ENCODE measurements around the gene SLMAP. TPM values are rescaled to one million over a fixed set of nuclear protein-coding genes. Genes with fewer than 3 reads are reported as not detected.

SLMAP gene
- total RNA-seq, 1 experiment from 2014 or later: 49.2 TPM

GRCh38 chr3:57818772-57819171, 62.7 kb downstream of the SLMAP start:
- peaks cover 12% of the 10 kb centered on the region; the same call in 1 of the 2 replicates for H3K4me1 ChIP-seq (ENCODE audit: control insufficient read depth, insufficient read depth, low read length)
- no peak overlapping the region for H3K4me3 ChIP-seq (ENCODE audit: low read depth in 2 of 2, low read length in 2 of 2)
- ChIA-PET CTCF (no interaction called here), POLR2A (no interaction called here)
- intact Hi-C loops (cut with micrococcal nuclease; ENCODE audit: unreplicated experiment) (no loop called here), in situ Hi-C loops (cut with HindIII; ENCODE audit: low pct_unique_long_range_greater_than_20kb, low sequenced_read_pairs) (no loop called here)
- H3K36me3 ChIP-seq (ENCODE audit: control insufficient read depth, insufficient read depth, low read length): no peaks in the 10 kb centered on the region
- TF ChIP-seq POLR2AphosphoS5 (IDR thresholded peaks at IDR 0.05; ENCODE audit: low read depth, low read length): no peak
- TF ChIP-seq SIN3A (IDR thresholded peaks at IDR 0.05; ENCODE audit: borderline replicate concordance, insufficient read depth, low read depth, low read length): no peak
- TF ChIP-seq REST (IDR thresholded peaks at IDR 0.05; ENCODE audit: insufficient read depth in 1 of 2, low read depth in 2 of 2, low read length in 1 of 2): no peak
- no peak for TF ChIP-seq TCF7L2 (IDR thresholded peaks at IDR 0.05; ENCODE audit: low read depth, low read length)
- TF ChIP-seq CTCF (IDR thresholded peaks at IDR 0.05): no peak
- H3K9me3 ChIP-seq (ENCODE audit: control insufficient read depth, insufficient read depth, low read depth, low read length): no peaks in the 10 kb centered on the region
- H3K27me3 ChIP-seq (ENCODE audit: control insufficient read depth, insufficient read depth, low read length): no peaks in the 10 kb centered on the region
- BruUV-seq (replicated peaks): no TSS peak
- DNase-seq (ENCODE audit: low read depth, low spot score) (no peak), ATAC-seq (no peak)
- no peak overlapping the region for H3K27ac ChIP-seq (ENCODE audit: low read length)

DNA sequence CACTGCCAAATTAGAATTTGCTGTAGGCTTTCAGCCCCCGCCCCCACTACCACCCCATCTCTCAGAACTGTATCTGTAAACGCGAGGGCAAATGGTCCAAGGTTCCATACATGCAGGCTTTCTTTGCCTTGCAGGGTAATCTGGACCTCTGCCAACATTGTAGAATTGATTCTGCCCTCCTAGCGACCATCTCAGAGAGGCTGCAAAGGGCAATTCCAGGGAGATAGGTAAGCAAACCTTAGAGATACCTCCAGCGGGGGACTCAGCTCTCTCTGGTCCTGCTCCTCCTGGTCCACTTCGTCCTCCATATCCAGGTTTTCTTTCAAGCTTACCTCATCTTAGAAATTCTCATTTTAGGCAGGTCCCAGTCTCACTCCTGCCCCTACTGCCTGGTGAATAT, 64.4 kb downstream of the SLMAP start:
- Histone ChIP-seq H3K27me3 (ENCODE audit: control insufficient read depth, insufficient read depth, low read length) (no peaks in the 10 kb centered on the region), H3K36me3 (ENCODE audit: control insufficient read depth, insufficient read depth, low read length) (no peaks in the 10 kb centered on the region), H3K4me3 (ENCODE audit: low read depth in 2 of 2, low read length in 2 of 2) (no peak overlapping the region), H3K4me1 (ENCODE audit: control insufficient read depth, insufficient read depth, low read length) (peaks cover 12% of the 10 kb centered on the region; the same call in 1 of the 2 replicates), H3K27ac (ENCODE audit: low read length) (no peak overlapping the region), H3K9me3 (ENCODE audit: control insufficient read depth, insufficient read depth, low read depth, low read length) (no peaks in the 10 kb centered on the region)
- TF ChIP-seq CTCF (IDR thresholded peaks at IDR 0.05) (no peak), TCF7L2 (IDR thresholded peaks at IDR 0.05; ENCODE audit: low read depth, low read length) (no peak), POLR2AphosphoS5 (IDR thresholded peaks at IDR 0.05; ENCODE audit: low read depth, low read length) (no peak), REST (IDR thresholded peaks at IDR 0.05; ENCODE audit: insufficient read depth in 1 of 2, low read depth in 2 of 2, low read length in 1 of 2) (no peak), SIN3A (IDR thresholded peaks at IDR 0.05; ENCODE audit: borderline replicate concordance, insufficient read depth, low read depth, low read length) (no peak)
- DNase-seq (ENCODE audit: low read depth, low spot score) (no peak), ATAC-seq (no peak)
- in situ Hi-C loops (cut with HindIII; ENCODE audit: low pct_unique_long_range_greater_than_20kb, low sequenced_read_pairs): no loop called here
- CTCF ChIA-PET: no interaction called here
- intact Hi-C loops (cut with micrococcal nuclease; ENCODE audit: unreplicated experiment): no loop called here
- no TSS peak for BruUV-seq (replicated peaks)
- POLR2A ChIA-PET: no interaction called here
